Mesendoderm (in vitro differentiated cells): Measurements from ENCODE around the gene CASP5.
"Not testable (repeated sequence)": the region's sequence is repeated elsewhere in the genome, so short reads cannot be mapped to it uniquely, and the experiment has no call there.

Experiments
- DNase-seq: peaks from one replicate; pipeline ENCODE4 v3.0.0; 2013
- H2AK5ac ChIP-seq: 2 replicates; pipeline ENCODE4 v1.6.1; 2013; ENCODE audit warnings: low read length, inconsistent platforms
- H2BK120ac ChIP-seq: 2 replicates; pipeline ENCODE4 v1.6.1; 2013; ENCODE audit warnings: low read depth, mild to moderate bottlenecking, low read length, moderate library complexity, mixed read lengths
- H2BK15ac ChIP-seq: replicated peaks from 2 replicates; pipeline ENCODE4 v1.6.1; 2013; ENCODE audit warnings: low read depth, mild to moderate bottlenecking, moderate library complexity
- H2BK5ac ChIP-seq: 2 replicates; pipeline ENCODE4 v1.6.1; 2013; ENCODE audit warnings: low read length, inconsistent platforms
- H3K18ac ChIP-seq: 2 replicates; pipeline ENCODE4 v1.6.1; 2013; ENCODE audit warnings: mild to moderate bottlenecking, low read length, mixed read lengths
- H3K23ac ChIP-seq: one replicate; pipeline ENCODE4 v1.6.1; 2013; ENCODE audit warnings: low read length
- H3K27ac ChIP-seq: 2 replicates; pipeline ENCODE4 v1.5.1; 2013; ENCODE audit warnings: low read depth, mild to moderate bottlenecking, inconsistent platforms, low read length, moderate library complexity
- H3K27me3 ChIP-seq: 2 replicates; pipeline ENCODE4 v1.6.1; 2013; ENCODE audit warnings: low read length, control low read depth, mild to moderate bottlenecking, inconsistent platforms; ENCODE audit not compliant: insufficient read depth, poor library complexity
- H3K36me3 ChIP-seq: 2 replicates; pipeline ENCODE4 v1.6.1; 2013; ENCODE audit warnings: low read length, inconsistent platforms; ENCODE audit not compliant: control insufficient read depth, insufficient read depth
- H3K4ac ChIP-seq: one replicate; pipeline ENCODE4 v1.6.1; 2013; ENCODE audit warnings: low read depth, mild to moderate bottlenecking, low read length, moderate library complexity
- H3K4me1 ChIP-seq: 2 replicates; pipeline ENCODE4 v1.6.1; 2013; ENCODE audit warnings: low read depth, low read length, inconsistent platforms; ENCODE audit not compliant: control insufficient read depth
- H3K4me2 ChIP-seq: 2 replicates; pipeline ENCODE4 v1.6.1; 2013; ENCODE audit warnings: low read length
- H3K4me3 ChIP-seq: 2 replicates; pipeline ENCODE4 v1.5.1; 2013; ENCODE audit warnings: mild to moderate bottlenecking, low read length
- H3K56ac ChIP-seq: one replicate; pipeline ENCODE4 v1.6.1; 2013; ENCODE audit warnings: low read length
- H3K79me1 ChIP-seq: 2 replicates; pipeline ENCODE4 v1.6.1; 2013; ENCODE audit warnings: low read length, inconsistent platforms
- H3K79me2 ChIP-seq: 2 replicates; pipeline ENCODE4 v1.6.1; 2013; ENCODE audit warnings: mild to moderate bottlenecking, low read length; ENCODE audit not compliant: control insufficient read depth, insufficient read depth
- H3K9ac ChIP-seq: 2 replicates; pipeline ENCODE4 v1.6.1; 2013; ENCODE audit warnings: low read length, inconsistent platforms
- H4K5ac ChIP-seq: one replicate; pipeline ENCODE4 v1.6.1; 2013; ENCODE audit warnings: low read length
- H4K8ac ChIP-seq: one replicate; pipeline ENCODE4 v1.6.1; 2013; ENCODE audit warnings: low read depth, mild to moderate bottlenecking, control low read depth, low read length, moderate library complexity
- WGBS: extraction: QIAGEN DNeasy Blood & Tissue Kit; methylation state at CpG from one replicate; pipeline ENCODE4 v1.1.7; 2013; ENCODE audit warnings: low lambda C conversion rate, missing lambda C conversion rate; ENCODE audit not compliant: insufficient coverage; ENCODE audit errors: extremely low coverage; 5-methylcytosine and 5-hydroxymethylcytosine counted together

Gene CASP5

GRCh38 chr11:105042178-105042577 is 19.2 kb upstream of the CASP5 start:
- Histone ChIP-seq H4K5ac (no peak overlapping the region), H2AK5ac (no peak overlapping the region), H3K36me3 (no peaks in the 10 kb centered on the region), H3K79me1 (no peaks in the 10 kb centered on the region), H3K27ac (no peak overlapping the region), H4K8ac (no peak overlapping the region), H3K27me3 (no peaks in the 10 kb centered on the region), H3K4me3 (no peak overlapping the region), H2BK5ac (no peak overlapping the region), H3K4me2 (no peak overlapping the region), H3K4ac (no peak overlapping the region), H3K9ac (no peak overlapping the region), H3K79me2 (no peaks in the 10 kb centered on the region), H3K56ac (no peak overlapping the region), H3K4me1 (no peaks in the 10 kb centered on the region), H2BK15ac (no peak overlapping the region), H3K18ac (no peak overlapping the region), H3K23ac (no peak overlapping the region), H2BK120ac (no peak overlapping the region)
- DNase-seq = no peak
- WGBS = no CpG with 5 or more reads among the region's 3 CpGs

GRCh38 chr11:105040703-105041102 is 17.7 kb upstream of the CASP5 start:
- Histone ChIP-seq H3K4me2 (no peak overlapping the region), H3K23ac (no peak overlapping the region), H4K8ac (no peak overlapping the region), H3K4me3 (no peak overlapping the region), H2BK15ac (no peak overlapping the region), H4K5ac (no peak overlapping the region), H3K27me3 (no peaks in the 10 kb centered on the region), H2AK5ac (no peak overlapping the region), H3K4me1 (no peaks in the 10 kb centered on the region), H3K79me1 (no peaks in the 10 kb centered on the region), H2BK5ac (no peak overlapping the region), H3K18ac (no peak overlapping the region), H3K36me3 (no peaks in the 10 kb centered on the region), H2BK120ac (no peak overlapping the region), H3K56ac (no peak overlapping the region), H3K4ac (no peak overlapping the region), H3K27ac (no peak overlapping the region), H3K9ac (no peak overlapping the region), H3K79me2 (no peaks in the 10 kb centered on the region)
- no peak for DNase-seq
- WGBS = no CpG with 5 or more reads among the region's 2 CpGs

- no peak within 1 kb of the TSS for H3K4me3 ChIP-seq
- no peaks in the 10 kb centered on the region for H3K79me2 ChIP-seq
- no peaks in the 10 kb centered on the region for H3K27me3 ChIP-seq
- WGBS = no CpG with 5 or more reads among the region's 3 CpGs
- no peak within 1 kb of the TSS for H3K18ac ChIP-seq
- no peaks in the 10 kb centered on the region for H3K79me1 ChIP-seq
- H3K4me2 ChIP-seq = no peak within 1 kb of the TSS
- no peak within 1 kb of the TSS for H2BK15ac ChIP-seq
- no peak within 1 kb of the TSS for H3K23ac ChIP-seq
- H4K5ac ChIP-seq = no peak within 1 kb of the TSS
- no peak within 1 kb of the TSS for H2BK5ac ChIP-seq
- no peak within 1 kb of the TSS for H3K9ac ChIP-seq
- no peak within 1 kb of the TSS for H3K27ac ChIP-seq
- H2BK120ac ChIP-seq = no peak within 1 kb of the TSS
- H4K8ac ChIP-seq = no peak within 1 kb of the TSS
- DNase-seq = no peak
- H3K4me1 ChIP-seq = no peaks in the 10 kb centered on the region
- H2AK5ac ChIP-seq = no peak within 1 kb of the TSS
- H3K4ac ChIP-seq = no peak within 1 kb of the TSS
- no peak within 1 kb of the TSS for H3K56ac ChIP-seq
- H3K36me3 ChIP-seq = no peaks in the 10 kb centered on the region
These were observed 12.0 kb upstream of the CASP5 start, which contains the start of gene CASP1 for GRCh38 chr11:105034813-105035620. CASP1 (minus strand) TSS chr11:105035144; CDS start chr11:105035113, 31 bp downstream.

- not testable (repeated sequence) for H3K27ac ChIP-seq, H4K8ac ChIP-seq, H3K4me2 ChIP-seq, DNase-seq, H2BK5ac ChIP-seq, H3K27me3 ChIP-seq, H2AK5ac ChIP-seq, H3K56ac ChIP-seq, H3K23ac ChIP-seq, H3K9ac ChIP-seq, H3K4me1 ChIP-seq, H2BK15ac ChIP-seq, H3K79me1 ChIP-seq, H2BK120ac ChIP-seq, H3K79me2 ChIP-seq, H3K36me3 ChIP-seq, H4K5ac ChIP-seq, H3K4ac ChIP-seq, H3K4me3 ChIP-seq, H3K18ac ChIP-seq
- WGBS = no CpG with 5 or more reads among the region's 2 CpGs
These were observed 11.4 kb upstream of the CASP5 start for GRCh38 chr11:105034388-105034787.

GRCh38 chr11:105033781-105034180 is 10.8 kb upstream of the CASP5 start:
- no peak overlapping the region for H3K4me2 ChIP-seq
- no peak overlapping the region for H3K18ac ChIP-seq
- DNase-seq = no peak
- H2BK5ac ChIP-seq = no peak overlapping the region
- H3K27ac ChIP-seq = no peak overlapping the region
- H4K5ac ChIP-seq = no peak overlapping the region
- no peak overlapping the region for H2AK5ac ChIP-seq
- no peak overlapping the region for H3K23ac ChIP-seq
- no CpG with 5 or more reads among the region's 1 CpG for WGBS
- H3K79me1 ChIP-seq = no peaks in the 10 kb centered on the region
- H3K27me3 ChIP-seq = no peaks in the 10 kb centered on the region
- no peak overlapping the region for H3K4ac ChIP-seq
- H2BK15ac ChIP-seq = no peak overlapping the region
- no peaks in the 10 kb centered on the region for H3K4me1 ChIP-seq
- no peak overlapping the region for H3K9ac ChIP-seq
- H3K36me3 ChIP-seq = no peaks in the 10 kb centered on the region
- no peak overlapping the region for H4K8ac ChIP-seq
- no peaks in the 10 kb centered on the region for H3K79me2 ChIP-seq
- no peak overlapping the region for H3K4me3 ChIP-seq
- H3K56ac ChIP-seq = no peak overlapping the region
- H2BK120ac ChIP-seq = no peak overlapping the region

GRCh38 chr11:105033343-105033742 is 10.4 kb upstream of the CASP5 start:
- H2BK5ac ChIP-seq = no peak overlapping the region
- no peaks in the 10 kb centered on the region for H3K27me3 ChIP-seq
- WGBS = 100% methylated on average over 1 of the region's 3 CpGs
- no peak overlapping the region for H2BK120ac ChIP-seq
- no peaks in the 10 kb centered on the region for H3K79me2 ChIP-seq
- no peak overlapping the region for H3K18ac ChIP-seq
- no peak overlapping the region for H3K4me2 ChIP-seq
- H3K23ac ChIP-seq = no peak overlapping the region
- H3K4me1 ChIP-seq = no peaks in the 10 kb centered on the region
- H3K79me1 ChIP-seq = no peaks in the 10 kb centered on the region
- no peak overlapping the region for H3K9ac ChIP-seq
- H4K8ac ChIP-seq = no peak overlapping the region
- no peak overlapping the region for H2AK5ac ChIP-seq
- H3K4me3 ChIP-seq = no peak overlapping the region
- H3K4ac ChIP-seq = no peak overlapping the region
- no peaks in the 10 kb centered on the region for H3K36me3 ChIP-seq
- H3K27ac ChIP-seq = no peak overlapping the region
- no peak overlapping the region for H4K5ac ChIP-seq
- no peak overlapping the region for H2BK15ac ChIP-seq
- no peak for DNase-seq
- H3K56ac ChIP-seq = no peak overlapping the region
